ENCODE data around the gene LSM12.
"Not testable (repeated sequence)": the region's sequence is repeated elsewhere in the genome, so short reads cannot be mapped to it uniquely, and the experiment has no call there.

LSM12 gene

GRCh38 chr17:44037471-44037870 is 29.0 kb downstream of the LSM12 start:
- no peak for DNase-seq

GRCh38 chr17:44034688-44035087 is 31.8 kb downstream of the LSM12 start:
- DNase-seq = not testable (repeated sequence)

GRCh38 chr17:44033861-44034408 is 32.5 kb downstream of the LSM12 start:
- DNase-seq = no peak

- DNase-seq = no peak
Measured at GRCh38 chr17:44030482-44030881, 36.0 kb downstream of the LSM12 start.

- no peak for DNase-seq
Measured at GRCh38 chr17:44029736-44030135, 36.7 kb downstream of the LSM12 start.

GRCh38 chr17:44024853-44025252 is 41.6 kb downstream of the LSM12 start:
- DNase-seq = no peak

GRCh38 chr17:44024271-44024663 is 42.2 kb downstream of the LSM12 start:
- no peak for DNase-seq

GRCh38 chr17:44023545-44024270 is 42.8 kb downstream of the LSM12 start:
- DNase-seq = no peak

GRCh38 chr17:44022246-44022645 is 44.2 kb downstream of the LSM12 start:
- DNase-seq = no peak

GRCh38 chr17:44021227-44021626 is 45.2 kb downstream of the LSM12 start:
- DNase-seq = not testable (repeated sequence)

- peak; percentile 87 to 88 for DNase-seq
Measured at GRCh38 chr17:44014437-44015172, 51.9 kb downstream of the LSM12 start, which contains the start of gene TMEM101. TSS of gene TMEM101 (minus strand) at chr17:44014963. CDS start at chr17:44014952, 11 bp downstream.

GRCh38 chr17:44014133-44014436 is 52.4 kb downstream of the LSM12 start:
- no peak for DNase-seq

GRCh38 chr17:44012874-44013273 is 53.6 kb downstream of the LSM12 start:
- no peak for DNase-seq

- no peak for DNase-seq
Measured at GRCh38 chr17:44012391-44012790, 54.1 kb downstream of the LSM12 start.

- no peak for DNase-seq
Measured at GRCh38 chr17:44011876-44012275, 54.6 kb downstream of the LSM12 start.

- no peak for DNase-seq
Measured at GRCh38 chr17:44010966-44011647, 55.4 kb downstream of the LSM12 start.

GRCh38 chr17:44008205-44008909 is 58.1 kb downstream of the LSM12 start:
- DNase-seq = no peak

- no peak for DNase-seq
Measured at GRCh38 chr17:44007346-44008204, 58.9 kb downstream of the LSM12 start.

GRCh38 chr17:44006598-44007345 is 59.7 kb downstream of the LSM12 start:
- peak; percentile 98 to 99 for DNase-seq

GRCh38 chr17:44006272-44006597 is 60.2 kb downstream of the LSM12 start:
- no peak for DNase-seq

Measured in activated CD4-positive, alpha-beta T cell treated with anti-CD3 and anti-CD28 coated beads for 4 hours (primary cell).